ENCODE results near the gene ARMC8.
"Not testable (repeated sequence)": the region's sequence is repeated elsewhere in the genome, so short reads cannot be mapped to it uniquely, and the experiment has no call there.

The ARMC8 gene, protein sequence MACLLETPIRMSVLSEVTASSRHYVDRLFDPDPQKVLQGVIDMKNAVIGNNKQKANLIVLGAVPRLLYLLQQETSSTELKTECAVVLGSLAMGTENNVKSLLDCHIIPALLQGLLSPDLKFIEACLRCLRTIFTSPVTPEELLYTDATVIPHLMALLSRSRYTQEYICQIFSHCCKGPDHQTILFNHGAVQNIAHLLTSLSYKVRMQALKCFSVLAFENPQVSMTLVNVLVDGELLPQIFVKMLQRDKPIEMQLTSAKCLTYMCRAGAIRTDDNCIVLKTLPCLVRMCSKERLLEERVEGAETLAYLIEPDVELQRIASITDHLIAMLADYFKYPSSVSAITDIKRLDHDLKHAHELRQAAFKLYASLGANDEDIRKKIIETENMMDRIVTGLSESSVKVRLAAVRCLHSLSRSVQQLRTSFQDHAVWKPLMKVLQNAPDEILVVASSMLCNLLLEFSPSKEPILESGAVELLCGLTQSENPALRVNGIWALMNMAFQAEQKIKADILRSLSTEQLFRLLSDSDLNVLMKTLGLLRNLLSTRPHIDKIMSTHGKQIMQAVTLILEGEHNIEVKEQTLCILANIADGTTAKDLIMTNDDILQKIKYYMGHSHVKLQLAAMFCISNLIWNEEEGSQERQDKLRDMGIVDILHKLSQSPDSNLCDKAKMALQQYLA

DNA sequence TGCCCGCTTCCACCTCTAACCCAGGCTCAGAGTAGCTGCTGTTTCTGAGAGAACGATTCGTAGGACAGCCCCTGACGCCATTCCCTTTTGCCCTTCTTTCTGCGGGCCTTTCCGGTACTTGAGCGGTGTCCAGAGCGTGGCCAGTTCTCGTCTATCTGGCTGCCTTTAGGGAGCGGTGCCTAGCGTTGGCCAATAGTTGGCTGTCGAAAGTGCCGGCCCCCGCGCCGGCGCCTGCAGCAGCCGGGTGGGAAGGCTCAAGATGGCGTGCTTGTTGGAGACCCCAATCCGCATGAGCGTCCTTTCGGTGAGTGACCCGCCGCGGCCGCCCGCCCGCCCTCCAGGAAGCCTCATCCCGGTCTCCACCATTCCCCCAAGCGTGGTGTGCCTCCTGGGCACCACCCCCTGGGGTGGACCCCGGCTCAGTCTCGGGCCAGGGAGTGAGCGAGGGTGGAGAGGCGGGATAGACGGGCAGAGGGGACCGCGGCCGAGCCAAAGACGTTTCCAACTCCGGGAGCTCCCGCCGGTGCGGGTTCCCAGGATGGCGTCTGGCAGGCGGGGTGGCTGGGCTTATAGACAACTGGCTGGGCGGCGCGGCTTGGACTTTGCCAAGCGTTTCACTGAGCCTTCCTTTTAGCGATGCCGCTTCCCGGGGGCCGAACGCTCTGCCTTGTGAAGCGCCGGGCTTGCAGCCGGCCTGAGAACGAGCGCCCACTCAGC lies at the start of gene ARMC8:
Gene ARMC8, plus strand, starts transcription at position 6 of the 717 bp plus-strand sequence. Its CDS starts 254 bp downstream, at position 260.
- no peak for DNase-seq

- DNase-seq, result no peak
These were observed 49.2 kb upstream of the ARMC8 start for GRCh38 chr3:138137861-138138260.

- no peak for DNase-seq
These were observed 47.4 kb upstream of the ARMC8 start for GRCh38 chr3:138139691-138140090.

GRCh38 chr3:138140940-138141339 lies 46.2 kb upstream of the ARMC8 start:
- DNase-seq, result no peak

DNA sequence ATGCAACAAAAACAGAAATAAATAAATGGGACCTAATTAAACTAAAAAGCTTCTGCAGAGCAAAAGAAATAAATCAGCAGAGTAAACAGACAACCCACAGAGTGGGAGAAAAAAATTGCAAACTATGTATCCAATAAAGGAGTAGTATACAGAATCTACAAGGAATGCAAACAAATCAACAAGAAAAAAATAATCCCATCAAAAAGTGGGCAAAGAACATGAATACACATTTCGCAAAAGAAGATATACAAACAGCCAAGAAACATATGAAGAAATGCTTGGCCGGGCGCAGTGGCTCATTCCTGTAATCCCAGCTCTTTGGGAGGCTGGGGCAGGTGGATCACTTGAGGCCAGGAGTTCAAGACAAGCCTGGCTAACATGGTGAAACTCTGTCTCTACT lies 44.9 kb upstream of the ARMC8 start:
- not testable (repeated sequence) for DNase-seq

GRCh38 chr3:138148503-138148902 lies 38.6 kb upstream of the ARMC8 start:
- no peak for DNase-seq

DNA sequence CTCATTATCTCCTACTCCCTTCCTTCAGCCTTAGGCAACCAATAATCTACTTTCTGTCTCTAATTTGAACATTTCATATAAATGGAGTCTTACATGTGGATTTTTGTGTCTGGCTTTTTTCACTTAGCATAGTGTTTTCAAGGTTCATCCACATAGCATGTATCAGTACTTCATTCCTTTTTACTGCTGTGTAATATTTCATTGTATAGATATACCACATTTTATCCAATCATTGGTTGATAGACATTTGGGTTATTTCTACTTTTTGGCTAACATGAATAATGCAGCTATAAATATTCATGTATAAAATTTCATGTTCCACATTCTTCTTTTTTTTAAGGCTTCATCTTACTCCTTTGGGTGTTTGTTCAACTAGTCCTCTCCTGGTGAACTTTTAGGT lies 32.6 kb upstream of the ARMC8 start:
- no peak for DNase-seq

DNA sequence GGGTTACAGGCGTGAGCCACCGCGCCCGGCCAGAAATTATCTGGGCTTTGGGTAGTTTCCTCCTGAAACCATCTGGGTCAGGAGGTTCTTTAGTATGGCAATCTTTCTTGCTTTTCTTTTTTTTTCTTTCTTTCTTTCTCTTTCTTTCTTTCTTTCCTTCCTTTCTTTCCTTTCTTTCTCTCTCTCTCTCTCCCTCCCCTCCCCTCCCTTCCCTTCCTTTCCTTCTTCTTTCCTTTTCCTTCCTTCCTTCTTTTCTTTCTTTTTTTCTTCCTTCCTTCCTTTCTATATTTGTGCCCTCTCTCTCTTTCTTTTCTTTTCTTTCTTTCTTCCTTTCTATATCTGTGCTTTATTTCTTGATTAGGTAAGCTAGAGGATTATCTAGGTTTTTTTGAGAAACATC lies 29.4 kb upstream of the ARMC8 start:
- no peak for DNase-seq

GRCh38 chr3:138165061-138165460 lies 22.0 kb upstream of the ARMC8 start:
- no peak for DNase-seq

- no peak for DNase-seq
These were observed 14.5 kb upstream of the ARMC8 start for GRCh38 chr3:138172625-138173024.

GRCh38 chr3:138173769-138174420 lies 13.2 kb upstream of the ARMC8 start:
- DNase-seq, result no peak

DNA sequence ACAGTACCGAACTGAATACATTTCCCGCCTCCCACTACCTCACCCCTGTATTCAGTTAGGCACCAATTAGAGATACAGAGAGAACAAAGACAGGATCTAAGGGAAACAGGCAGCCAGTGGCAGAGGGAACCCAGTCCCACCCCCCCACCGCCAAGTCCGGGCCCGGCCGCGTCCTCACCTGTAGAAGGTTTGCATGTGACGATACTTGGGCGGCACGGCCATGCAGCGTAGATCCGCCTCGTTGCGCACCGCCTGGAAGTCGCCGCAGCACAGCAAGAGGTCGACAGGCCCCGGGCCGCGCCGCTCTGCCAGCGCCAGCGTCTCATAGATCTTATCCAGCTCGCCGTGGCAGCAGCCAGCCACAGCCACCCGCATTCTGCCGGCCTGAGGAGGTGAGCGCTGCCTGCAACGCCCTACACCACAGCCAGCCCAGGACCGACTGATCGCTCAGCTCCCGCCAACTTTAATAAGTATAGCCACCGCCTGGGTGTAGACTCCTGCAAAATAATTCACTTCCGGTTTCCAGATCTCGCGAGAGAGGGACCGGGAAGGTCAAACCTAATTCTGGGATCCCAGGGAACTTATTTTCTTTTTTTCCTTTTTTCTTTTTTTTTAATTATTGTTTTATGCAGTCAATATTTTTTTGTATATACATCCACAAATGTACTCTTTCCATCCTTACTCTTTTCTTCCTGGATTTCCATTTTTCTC lies 12.5 kb upstream of the ARMC8 start, which contains the start of gene DBR1:
Gene DBR1, minus strand, starts transcription at position 501 of the 711 bp plus-strand sequence. Its CDS starts 126 bp downstream, at position 375.
- peak; percentile 82 for DNase-seq

DNA sequence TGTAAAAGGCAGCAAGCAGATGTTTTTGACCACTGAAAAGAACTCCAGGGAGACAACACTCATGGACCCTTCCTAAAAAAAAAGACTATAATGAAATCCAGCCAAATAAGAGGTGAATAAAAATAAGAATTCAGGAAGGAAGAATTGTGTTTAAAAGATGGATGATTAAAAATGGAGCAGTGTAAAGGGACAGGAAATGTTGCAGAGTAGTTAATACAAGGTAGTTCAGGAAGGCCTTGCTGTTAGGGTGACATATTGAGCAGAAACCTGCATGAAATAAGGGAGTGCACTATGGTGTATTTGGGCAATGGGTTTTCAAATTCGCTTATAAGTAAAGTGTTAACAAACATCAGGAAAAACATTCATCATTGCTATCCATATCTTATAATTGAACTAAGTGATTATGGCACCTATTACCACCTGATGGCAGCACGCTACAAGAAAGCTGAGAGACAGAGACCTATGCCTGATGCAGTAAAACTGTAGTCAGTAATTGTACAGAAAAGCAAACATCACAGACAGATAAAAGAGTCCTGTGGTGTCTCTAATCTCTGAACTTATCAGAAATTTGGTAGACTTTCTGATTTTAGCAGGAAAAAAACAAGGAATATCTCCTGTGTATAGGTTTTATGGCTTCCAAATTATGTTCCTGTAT lies 6.6 kb upstream of the ARMC8 start:
- peak; percentile 31 for DNase-seq

GRCh38 chr3:138184994-138185393 lies 2.1 kb upstream of the ARMC8 start:
- no peak for DNase-seq

GRCh38 chr3:138186221-138186620 lies 880 bp upstream of the ARMC8 start:
- no peak for DNase-seq

DNA sequence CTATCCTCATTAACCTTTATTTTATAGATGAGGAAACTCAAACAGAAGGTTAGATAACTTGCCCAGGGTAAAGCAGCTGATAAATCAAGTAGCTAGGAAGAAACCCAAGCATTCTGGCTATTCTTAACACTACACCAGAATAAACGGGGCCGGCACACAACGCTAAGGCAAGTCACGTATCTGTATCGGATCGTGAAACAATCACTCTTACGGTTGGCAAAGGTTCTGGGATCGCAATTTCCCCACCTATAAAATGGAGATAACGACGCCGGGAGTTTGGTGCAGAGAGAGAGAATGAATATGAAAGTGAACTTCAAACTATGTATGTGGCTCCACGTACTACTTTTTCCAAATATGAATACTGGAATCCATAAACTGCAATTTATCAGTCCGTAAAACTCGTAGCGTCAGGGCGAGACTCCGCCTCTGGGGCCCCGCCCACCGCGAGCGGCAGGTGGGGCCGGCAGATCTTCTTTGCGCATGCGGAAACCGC lies 252 bp upstream of the ARMC8 start:
- peak; percentile 87 for DNase-seq

DNA sequence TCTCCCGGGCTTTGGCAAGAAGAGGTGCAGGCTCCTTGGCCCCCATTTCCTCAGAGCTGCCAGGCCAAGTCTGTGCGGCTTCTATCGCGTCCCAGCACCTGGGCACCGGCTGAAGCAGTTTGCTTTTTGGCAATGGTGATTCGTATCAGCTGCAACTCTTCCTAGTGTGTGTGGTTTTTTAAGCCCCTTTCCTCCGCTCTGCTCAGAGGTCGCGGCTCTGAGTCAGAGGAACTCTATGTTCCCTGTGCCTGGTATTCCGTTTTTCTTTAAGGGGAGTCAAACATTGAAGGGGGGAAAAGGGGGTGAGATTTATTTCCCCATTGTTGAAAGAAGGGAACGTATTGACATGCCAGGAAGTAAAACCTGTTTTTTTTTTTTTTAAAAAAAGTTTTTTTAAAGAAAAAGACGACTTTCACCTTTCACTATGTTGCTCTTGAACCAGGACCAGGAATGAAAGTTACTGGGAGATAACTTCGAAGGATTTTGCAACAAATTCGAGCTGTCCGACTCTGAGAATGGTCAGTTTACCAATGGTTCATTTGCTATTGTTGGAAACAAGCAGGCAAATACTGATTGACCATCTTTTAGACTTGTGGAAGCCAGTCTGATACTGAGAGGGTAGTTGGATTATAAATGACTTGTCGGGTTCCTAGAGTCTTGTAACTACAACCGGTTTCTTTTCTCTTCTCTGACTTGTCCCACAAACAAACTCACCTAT lies 1.1 kb downstream of the ARMC8 start:
- no peak for DNase-seq

- DNase-seq, result peak; percentile 10
These were observed 8.4 kb downstream of the ARMC8 start for GRCh38 chr3:138195481-138195880.

- no peak for DNase-seq
These were observed 8.9 kb downstream of the ARMC8 start for GRCh38 chr3:138196023-138196422.

DNA sequence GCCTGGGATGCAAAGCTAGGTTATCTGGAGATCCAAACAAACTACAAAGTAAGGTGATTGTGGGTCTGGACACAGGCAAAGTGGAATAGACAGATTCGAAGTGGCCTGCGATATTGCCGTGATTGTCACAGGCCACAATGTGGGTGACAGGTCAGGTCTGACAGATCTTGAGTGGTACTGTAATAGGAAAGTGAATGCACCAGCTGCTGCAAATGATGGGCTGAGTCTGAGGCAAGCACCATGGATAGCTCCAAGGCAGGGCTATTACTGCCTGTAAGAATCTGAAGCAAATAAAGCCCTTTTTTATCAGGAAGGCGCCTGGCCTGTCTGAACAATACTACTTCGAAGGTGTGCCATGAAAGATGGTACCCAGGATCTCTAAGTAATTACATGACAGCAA lies 10.0 kb downstream of the ARMC8 start:
- no peak for DNase-seq

GRCh38 chr3:138197524-138197923 lies 10.4 kb downstream of the ARMC8 start:
- no peak for DNase-seq
